ENCODE measurements around the gene SLC5A11. TPM values are rescaled to one million over a fixed set of nuclear protein-coding genes. Genes with fewer than 3 reads are reported as not detected.

Gene SLC5A11
- polyA plus RNA-seq, 1 experiment: not detected

- no peaks in the 10 kb centered on the region for H3K27me3 ChIP-seq (ENCODE audit: control insufficient read depth, insufficient read depth, low read length)
- H3K36me3 ChIP-seq (ENCODE audit: control insufficient read depth, insufficient read depth, low read length): peaks cover 48% of the 10 kb centered on the region
- H3K4me3 ChIP-seq (ENCODE audit: low read depth, low read length): no peak overlapping the region
- DNase-seq (ENCODE audit: low read depth): no peak
- CTCF ChIA-PET: interaction anchor here (0.5 kb wide), 1 partner anchor 121 kb away, joined by 3 read pairs; no protein-coding TSS in a partner anchor
- TF ChIP-seq, protein P1, sequence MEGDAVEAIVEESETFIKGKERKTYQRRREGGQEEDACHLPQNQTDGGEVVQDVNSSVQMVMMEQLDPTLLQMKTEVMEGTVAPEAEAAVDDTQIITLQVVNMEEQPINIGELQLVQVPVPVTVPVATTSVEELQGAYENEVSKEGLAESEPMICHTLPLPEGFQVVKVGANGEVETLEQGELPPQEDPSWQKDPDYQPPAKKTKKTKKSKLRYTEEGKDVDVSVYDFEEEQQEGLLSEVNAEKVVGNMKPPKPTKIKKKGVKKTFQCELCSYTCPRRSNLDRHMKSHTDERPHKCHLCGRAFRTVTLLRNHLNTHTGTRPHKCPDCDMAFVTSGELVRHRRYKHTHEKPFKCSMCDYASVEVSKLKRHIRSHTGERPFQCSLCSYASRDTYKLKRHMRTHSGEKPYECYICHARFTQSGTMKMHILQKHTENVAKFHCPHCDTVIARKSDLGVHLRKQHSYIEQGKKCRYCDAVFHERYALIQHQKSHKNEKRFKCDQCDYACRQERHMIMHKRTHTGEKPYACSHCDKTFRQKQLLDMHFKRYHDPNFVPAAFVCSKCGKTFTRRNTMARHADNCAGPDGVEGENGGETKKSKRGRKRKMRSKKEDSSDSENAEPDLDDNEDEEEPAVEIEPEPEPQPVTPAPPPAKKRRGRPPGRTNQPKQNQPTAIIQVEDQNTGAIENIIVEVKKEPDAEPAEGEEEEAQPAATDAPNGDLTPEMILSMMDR (IDR thresholded peaks at IDR 0.05; ENCODE audit: insufficient read depth, low read depth, low read length): no peak
- POLR2A ChIA-PET: interaction anchor here (0.6 kb wide), 1 partner anchor 13 kb away, joined by 3 read pairs; no protein-coding TSS in a partner anchor
These were observed 26.2 kb upstream of the SLC5A11 start for GRCh38 chr16:24819462-24820040.

DNA sequence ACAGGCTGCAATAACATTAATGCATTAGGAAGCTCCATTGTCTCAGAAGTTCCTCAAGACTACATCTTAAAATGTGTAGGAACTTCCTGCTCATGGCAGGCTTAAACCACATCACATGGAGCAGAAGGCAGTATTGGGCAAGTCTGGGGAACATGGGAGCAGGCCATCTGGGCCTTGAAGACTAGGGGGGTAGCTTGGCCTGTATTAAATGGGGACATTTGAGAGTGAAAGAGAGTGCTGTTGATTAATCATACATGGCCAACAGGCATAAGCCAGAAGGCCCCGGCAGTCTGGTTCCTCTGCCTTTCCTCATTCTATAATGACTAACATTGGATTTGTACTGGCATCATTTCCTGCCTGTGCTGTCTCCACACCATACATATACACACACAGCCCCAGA, 25.2 kb upstream of the SLC5A11 start:
- ChIA-PET CTCF (interaction anchor here (0.6 kb wide), 1 partner anchor 19 kb away, joined by 3 read pairs; no protein-coding TSS in a partner anchor), POLR2A (no interaction called here)
- Histone ChIP-seq H3K4me3 (ENCODE audit: low read depth, low read length) (no peak overlapping the region), H3K36me3 (ENCODE audit: control insufficient read depth, insufficient read depth, low read length) (peaks cover 48% of the 10 kb centered on the region), H3K27me3 (ENCODE audit: control insufficient read depth, insufficient read depth, low read length) (no peaks in the 10 kb centered on the region)
- no peak for DNase-seq (ENCODE audit: low read depth)
- TF ChIP-seq, protein P1 (IDR thresholded peaks at IDR 0.05; ENCODE audit: insufficient read depth, low read depth, low read length): no peak

DNA sequence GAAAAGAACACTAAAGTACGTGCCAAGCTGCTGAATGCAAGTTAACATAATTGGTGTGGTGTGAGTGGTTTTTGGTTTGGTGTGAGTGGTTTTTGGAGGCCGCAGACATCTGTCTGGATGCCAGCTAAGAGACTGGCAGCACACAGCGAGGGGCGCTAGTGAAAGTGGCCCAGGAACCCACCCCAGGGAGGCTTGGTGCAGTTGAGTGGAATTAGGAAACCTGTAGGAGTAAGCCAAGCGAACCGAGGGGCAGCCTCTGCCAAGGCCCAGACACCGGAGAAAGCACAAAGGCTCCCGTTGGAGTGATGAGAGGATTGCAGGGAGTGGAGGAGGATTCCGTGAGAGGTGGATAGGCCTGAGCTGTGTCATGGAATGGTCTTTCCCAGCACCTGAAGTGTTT, 24.6 kb upstream of the SLC5A11 start:
- peaks cover 46% of the 10 kb centered on the region for H3K36me3 ChIP-seq (ENCODE audit: control insufficient read depth, insufficient read depth, low read length)
- TF ChIP-seq, protein P1 (IDR thresholded peaks at IDR 0.05; ENCODE audit: insufficient read depth, low read depth, low read length): no peak
- CTCF ChIA-PET: interaction anchor here (0.6 to 1.2 kb wide), 2 partner anchors 9 to 18 kb away, joined by 3 read pairs; no protein-coding TSS in a partner anchor
- POLR2A ChIA-PET: no interaction called here
- no peaks in the 10 kb centered on the region for H3K27me3 ChIP-seq (ENCODE audit: control insufficient read depth, insufficient read depth, low read length)
- no peak overlapping the region for H3K4me3 ChIP-seq (ENCODE audit: low read depth, low read length)
- no peak for DNase-seq (ENCODE audit: low read depth)

GRCh38 chr16:24822542-24822941, 23.2 kb upstream of the SLC5A11 start:
- TF ChIP-seq, protein P1 (IDR thresholded peaks at IDR 0.05; ENCODE audit: insufficient read depth, low read depth, low read length): no peak
- H3K27me3 ChIP-seq (ENCODE audit: control insufficient read depth, insufficient read depth, low read length): no peaks in the 10 kb centered on the region
- DNase-seq (ENCODE audit: low read depth): no peak
- peaks cover 49% of the 10 kb centered on the region for H3K36me3 ChIP-seq (ENCODE audit: control insufficient read depth, insufficient read depth, low read length)
- ChIA-PET POLR2A (no interaction called here), CTCF (no interaction called here)
- H3K4me3 ChIP-seq (ENCODE audit: low read depth, low read length): no peak overlapping the region

GRCh38 chr16:24822974-24823373, 22.8 kb upstream of the SLC5A11 start:
- ChIA-PET CTCF (no interaction called here), POLR2A (no interaction called here)
- H3K36me3 ChIP-seq (ENCODE audit: control insufficient read depth, insufficient read depth, low read length): peaks cover 46% of the 10 kb centered on the region
- H3K27me3 ChIP-seq (ENCODE audit: control insufficient read depth, insufficient read depth, low read length): no peaks in the 10 kb centered on the region
- TF ChIP-seq, protein P1 (IDR thresholded peaks at IDR 0.05; ENCODE audit: insufficient read depth, low read depth, low read length): no peak
- no peak overlapping the region for H3K4me3 ChIP-seq (ENCODE audit: low read depth, low read length)
- no peak for DNase-seq (ENCODE audit: low read depth)

All from BJ (cell line).